A549 treated with AZD2906 at 1 μM for 4 hours (cell line): ENCODE data around the gene CD46. TPM values are rescaled to one million over a fixed set of nuclear protein-coding genes. Genes with fewer than 3 reads are reported as not detected.

Source experiments
- total RNA-seq: library from RNA; stranded (reverse); fragments of 200-300 nt; extraction: Qiagen RNA extraction; gene quantifications from 5 replicates; pipeline ENCODE4 v1.2.3, GENCODE V29; 2022

The CD46 gene
- 86.3 to 117 TPM (median 102 TPM) in 5 replicates for total RNA-seq

DNA sequence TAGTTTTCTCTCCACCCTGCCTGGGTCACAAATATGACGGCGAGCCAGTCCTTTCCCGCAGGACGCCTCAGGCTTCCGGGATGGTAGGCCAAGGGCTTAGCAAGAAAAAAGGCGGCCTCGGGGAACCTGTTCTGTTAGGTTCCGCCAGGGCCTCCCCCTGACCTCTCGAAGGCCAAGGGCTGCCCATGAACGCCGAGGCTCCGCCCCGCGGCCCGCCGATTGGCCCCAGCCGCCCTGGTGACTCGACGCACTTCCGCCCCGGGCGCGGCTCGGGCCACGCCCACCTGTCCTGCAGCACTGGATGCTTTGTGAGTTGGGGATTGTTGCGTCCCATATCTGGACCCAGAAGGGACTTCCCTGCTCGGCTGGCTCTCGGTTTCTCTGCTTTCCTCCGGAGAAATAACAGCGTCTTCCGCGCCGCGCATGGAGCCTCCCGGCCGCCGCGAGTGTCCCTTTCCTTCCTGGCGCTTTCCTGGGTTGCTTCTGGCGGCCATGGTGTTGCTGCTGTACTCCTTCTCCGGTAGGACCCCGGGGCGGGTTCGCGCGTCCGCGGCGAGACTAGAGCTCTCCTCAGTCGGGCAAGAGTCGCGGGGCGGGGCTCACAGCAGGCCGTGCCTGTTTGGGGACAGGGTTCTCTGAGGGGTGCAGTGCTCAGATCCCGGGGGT, at the start of gene CD46:
TSS of gene CD46 (plus strand) at position 265 of the 666 bp plus-strand sequence. CDS start at position 424, 159 bp downstream.

Other genes starting within 250 kb of the CD46 start
- gene CR1L, start 106.9 kb upstream of the CD46 start, total RNA-seq, result 0.15 TPM in 1 of 5 replicates, not detected in the others
- 0.02 to 0.06 TPM in 2 of 5 replicates, not detected in the others for gene CD34, start 159.1 kb downstream of the CD46 start, total RNA-seq